ENCODE data around the gene GTF2F2. TPM values are rescaled to one million over a fixed set of nuclear protein-coding genes. Genes with fewer than 3 reads are reported as not detected.
A peak's percentile ranks its signal among the peaks of the same experiment; 100 is the strongest.

GTF2F2 gene
- total RNA-seq, 1 experiment from 2014 or later = 64.5 TPM

- Histone ChIP-seq H3K9me3 (no peaks in the 10 kb centered on the region), H3K4me3 (no peak overlapping the region), H3K36me3 (no peaks in the 10 kb centered on the region), H3K27me3 (no peaks in the 10 kb centered on the region)
- no peak for DNase-seq
Observed at GRCh38 chr13:45113233-45114224, 6.8 kb upstream of the GTF2F2 start.

- Histone ChIP-seq H3K4me3 (peak overlapping the region; percentile 96), H3K36me3 (peaks cover 16% of the 10 kb centered on the region), H3K9me3 (no peaks in the 10 kb centered on the region), H3K27me3 (no peaks in the 10 kb centered on the region)
- peak; percentile 23 for DNase-seq
Observed at GRCh38 chr13:45119469-45119990, 780 bp upstream of the GTF2F2 start.

GRCh38 chr13:45120967-45121831, 889 bp downstream of the GTF2F2 start:
- peaks cover 19% of the 10 kb centered on the region for H3K36me3 ChIP-seq
- H3K4me3 ChIP-seq = peak overlapping the region; percentile 96
- H3K9me3 ChIP-seq = no peaks in the 10 kb centered on the region
- no peaks in the 10 kb centered on the region for H3K27me3 ChIP-seq
- DNase-seq = no peak

- Histone ChIP-seq H3K27me3 (no peaks in the 10 kb centered on the region), H3K4me3 (peak overlapping the region; percentile 96; the same call in 1 of the 2 replicates), H3K9me3 (no peaks in the 10 kb centered on the region), H3K36me3 (peaks cover 21% of the 10 kb centered on the region)
- no peak for DNase-seq
Observed at GRCh38 chr13:45122941-45123340, 2.6 kb downstream of the GTF2F2 start.

GRCh38 chr13:45132369-45133064, 12.2 kb downstream of the GTF2F2 start:
- Histone ChIP-seq H3K27me3 (no peaks in the 10 kb centered on the region), H3K36me3 (peaks cover 44% of the 10 kb centered on the region), H3K9me3 (peaks cover 6% of the 10 kb centered on the region; the same call in 1 of the 2 replicates), H3K4me3 (no peak overlapping the region)
- DNase-seq = no peak

- no peak for DNase-seq
- peaks cover 6% of the 10 kb centered on the region; the same call in 1 of the 2 replicates for H3K9me3 ChIP-seq
- H3K36me3 ChIP-seq = peaks cover 53% of the 10 kb centered on the region
- no peak overlapping the region for H3K4me3 ChIP-seq
- no peaks in the 10 kb centered on the region for H3K27me3 ChIP-seq
Observed at GRCh38 chr13:45133396-45134118, 13.2 kb downstream of the GTF2F2 start.

GRCh38 chr13:45136741-45137504, 16.6 kb downstream of the GTF2F2 start:
- DNase-seq = no peak
- H3K4me3 ChIP-seq = no peak overlapping the region
- H3K36me3 ChIP-seq = peaks cover 44% of the 10 kb centered on the region
- no peaks in the 10 kb centered on the region for H3K27me3 ChIP-seq
- H3K9me3 ChIP-seq = peaks cover 6% of the 10 kb centered on the region; the same call in 1 of the 2 replicates

GRCh38 chr13:45137526-45137925, 17.2 kb downstream of the GTF2F2 start:
- Histone ChIP-seq H3K9me3 (peaks cover 3% of the 10 kb centered on the region; the same call in 1 of the 2 replicates), H3K4me3 (no peak overlapping the region), H3K36me3 (peaks cover 40% of the 10 kb centered on the region), H3K27me3 (no peaks in the 10 kb centered on the region)
- no peak for DNase-seq

GRCh38 chr13:45138282-45138681, 18.0 kb downstream of the GTF2F2 start:
- Histone ChIP-seq H3K4me3 (no peak overlapping the region), H3K36me3 (peaks cover 37% of the 10 kb centered on the region), H3K27me3 (no peaks in the 10 kb centered on the region), H3K9me3 (no peaks in the 10 kb centered on the region; the same call in 1 of the 2 replicates)
- DNase-seq = no peak

GRCh38 chr13:45141369-45141768, 21.1 kb downstream of the GTF2F2 start:
- no peak for DNase-seq
- Histone ChIP-seq H3K27me3 (no peaks in the 10 kb centered on the region), H3K9me3 (no peaks in the 10 kb centered on the region), H3K36me3 (peaks cover 39% of the 10 kb centered on the region), H3K4me3 (no peak overlapping the region)

- Histone ChIP-seq H3K4me3 (no peak overlapping the region), H3K36me3 (peaks cover 35% of the 10 kb centered on the region), H3K9me3 (no peaks in the 10 kb centered on the region), H3K27me3 (no peaks in the 10 kb centered on the region)
- no peak for DNase-seq
Observed at GRCh38 chr13:45142440-45143345, 22.4 kb downstream of the GTF2F2 start.

- H3K27me3 ChIP-seq = no peaks in the 10 kb centered on the region
- no peak overlapping the region for H3K4me3 ChIP-seq
- DNase-seq = no peak
- H3K9me3 ChIP-seq = no peaks in the 10 kb centered on the region
- H3K36me3 ChIP-seq = peaks cover 30% of the 10 kb centered on the region
Observed at GRCh38 chr13:45143346-45143751, 23.0 kb downstream of the GTF2F2 start.

- Histone ChIP-seq H3K9me3 (no peaks in the 10 kb centered on the region), H3K36me3 (peaks cover 32% of the 10 kb centered on the region), H3K4me3 (no peak overlapping the region), H3K27me3 (no peaks in the 10 kb centered on the region)
- no peak for DNase-seq
Observed at GRCh38 chr13:45149964-45150363, 29.7 kb downstream of the GTF2F2 start.

Measured in MG63 (cell line).